HG03439 (cell line): ENCODE measurements around the gene TMEM138.

Experiments
- ATAC-seq: cut with Tn5 transposase; IDR thresholded peaks from one replicate; pipeline ENCODE4 v1.9.1; 2021; ENCODE audit warnings: mild to moderate bottlenecking, moderate library complexity; ENCODE audit not compliant: unreplicated experiment

The TMEM138 gene

DNA sequence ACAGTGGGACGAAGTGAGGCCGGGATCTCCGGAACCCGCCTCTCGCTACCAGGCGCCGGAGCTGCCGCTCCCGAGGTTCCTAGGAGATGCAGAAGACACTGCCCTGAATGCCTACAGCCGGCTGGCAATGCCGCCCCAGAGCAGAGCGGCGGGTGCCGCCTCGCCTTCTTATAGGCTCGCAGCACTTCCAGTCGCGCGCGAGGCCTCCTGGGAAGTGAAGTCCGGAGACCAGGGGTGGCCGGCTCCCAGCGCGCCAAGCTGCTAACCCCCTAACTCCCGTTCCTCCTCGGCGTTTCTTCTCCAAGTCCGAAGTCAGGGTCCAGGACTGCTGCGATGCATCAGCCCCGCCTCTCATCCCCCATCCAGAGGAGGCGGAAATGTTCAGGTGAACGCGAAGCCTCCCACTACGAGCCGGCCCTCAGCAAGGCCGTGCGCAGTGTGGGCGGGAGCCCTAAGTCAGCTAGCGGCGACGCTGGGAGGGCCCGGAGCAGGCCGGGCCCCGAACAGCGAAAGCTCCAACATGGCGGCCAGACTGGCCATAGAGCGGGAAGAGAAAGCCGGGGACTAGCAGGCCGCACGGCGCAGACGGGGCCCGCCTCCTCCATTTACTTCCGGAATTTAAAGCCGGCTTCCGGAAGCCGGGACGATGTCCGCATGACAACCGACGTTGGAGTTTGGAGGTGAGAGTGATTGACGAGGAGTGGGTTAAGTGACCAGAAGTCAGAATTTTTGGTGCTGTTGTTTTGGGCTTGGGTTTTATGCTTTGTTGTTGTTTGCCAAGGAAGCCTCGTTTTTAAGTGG, at the start of gene TMEM138, which contains the start of gene CYB561A3:
Gene TMEM138, plus strand, starts transcription at position 634 of the 801 bp plus-strand sequence. CDS start 2,017 bp downstream, outside the sequence.
Gene CYB561A3, minus strand, starts transcription at position 142 of the 801 bp plus-strand sequence. CDS start 5,169 bp downstream, outside the sequence.
- peak; percentile 80 for ATAC-seq

DNA sequence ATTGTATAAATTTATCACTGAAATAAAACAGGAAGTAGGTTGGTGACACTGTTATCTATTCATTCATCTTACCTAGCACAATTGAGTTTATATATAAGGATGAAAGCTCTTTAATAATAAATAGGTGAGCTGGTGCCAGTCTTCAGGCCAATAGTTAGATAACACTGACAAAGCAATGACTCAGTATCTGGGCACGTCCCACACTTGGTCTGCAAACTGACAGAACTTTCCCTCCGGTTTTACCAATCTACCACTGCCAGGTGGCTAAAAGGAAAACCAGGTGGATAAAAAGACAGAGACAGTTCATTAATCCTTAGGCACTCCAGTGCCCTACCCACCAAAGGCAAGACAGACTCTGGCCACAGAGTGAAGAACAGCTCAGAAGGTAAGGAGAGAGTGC, 46.9 kb upstream of the TMEM138 start:
- no peak for ATAC-seq

DNA sequence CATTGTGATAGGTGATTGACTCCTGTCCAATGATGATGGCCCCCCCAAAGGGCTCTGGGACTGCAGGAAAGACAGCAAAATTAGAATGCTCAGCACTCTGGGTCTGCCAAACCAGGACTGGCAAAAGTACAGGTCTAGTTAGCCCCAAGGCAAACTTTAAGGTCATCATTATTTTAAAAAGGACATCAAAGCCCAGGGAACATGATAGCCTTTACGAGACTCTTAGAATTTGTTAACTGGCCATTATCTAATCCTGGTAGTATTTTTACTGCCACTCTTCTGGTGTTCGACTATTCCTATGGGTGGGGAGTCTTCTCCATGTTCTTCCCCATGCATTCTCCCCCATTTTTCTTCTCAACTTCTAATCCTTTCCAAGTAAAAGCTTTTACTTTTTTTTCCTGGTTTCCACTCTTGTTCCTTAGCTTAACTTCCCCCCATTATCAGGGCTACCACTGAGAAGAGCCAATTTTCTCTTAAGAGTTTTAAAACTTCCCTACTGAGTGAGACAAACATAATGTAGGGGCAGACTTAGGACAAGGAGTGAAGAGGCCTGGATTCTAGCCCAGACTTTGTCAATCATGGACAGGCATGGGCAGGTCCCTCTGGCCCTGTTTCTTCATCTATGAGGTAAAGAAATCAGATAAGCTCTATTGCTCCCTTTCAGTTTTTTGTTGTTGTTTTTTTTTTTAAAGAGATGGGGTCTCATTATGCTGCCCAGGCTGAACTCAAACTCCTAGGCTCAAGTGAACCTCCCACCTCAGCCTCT, 36.3 kb upstream of the TMEM138 start:
- no peak for ATAC-seq

DNA sequence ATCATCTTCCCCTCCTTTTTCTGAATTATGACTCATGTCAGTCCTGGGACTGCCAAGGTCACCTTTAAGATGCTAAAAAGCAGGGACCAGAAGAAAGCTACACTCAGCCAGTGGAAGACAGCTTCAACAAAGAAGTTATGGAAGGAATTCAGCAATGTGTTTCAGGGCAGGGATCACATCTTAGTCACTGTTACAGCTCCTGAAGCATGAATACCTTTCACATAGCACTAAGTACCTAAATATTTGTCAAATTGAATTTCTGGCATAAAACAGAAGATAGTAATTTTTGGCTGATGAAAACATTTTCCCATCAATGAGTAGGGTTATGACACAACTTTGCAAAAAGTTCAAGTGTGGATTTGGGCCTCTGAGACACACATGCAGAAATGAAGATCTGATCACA, 34.5 kb upstream of the TMEM138 start:
- ATAC-seq = no peak

DNA sequence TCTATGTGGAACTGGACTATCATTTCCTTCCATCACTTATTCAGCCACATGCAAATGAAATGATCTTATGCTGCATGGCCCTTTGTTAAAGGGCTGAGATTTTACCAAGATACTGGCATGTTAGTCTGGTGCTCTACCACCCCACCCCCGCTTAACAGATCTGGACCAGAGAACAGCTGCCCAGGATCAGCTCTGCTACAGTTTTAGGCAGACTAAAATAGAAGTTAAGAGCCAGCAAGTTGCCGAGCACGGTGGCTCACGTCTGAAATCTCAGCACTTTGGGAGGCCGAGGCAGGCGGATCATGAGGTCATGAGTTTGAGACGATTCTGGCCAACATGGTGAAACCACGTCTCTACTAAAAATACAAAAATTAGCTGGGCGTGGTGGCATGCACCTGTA, 33.8 kb upstream of the TMEM138 start:
- ATAC-seq = no peak

DNA sequence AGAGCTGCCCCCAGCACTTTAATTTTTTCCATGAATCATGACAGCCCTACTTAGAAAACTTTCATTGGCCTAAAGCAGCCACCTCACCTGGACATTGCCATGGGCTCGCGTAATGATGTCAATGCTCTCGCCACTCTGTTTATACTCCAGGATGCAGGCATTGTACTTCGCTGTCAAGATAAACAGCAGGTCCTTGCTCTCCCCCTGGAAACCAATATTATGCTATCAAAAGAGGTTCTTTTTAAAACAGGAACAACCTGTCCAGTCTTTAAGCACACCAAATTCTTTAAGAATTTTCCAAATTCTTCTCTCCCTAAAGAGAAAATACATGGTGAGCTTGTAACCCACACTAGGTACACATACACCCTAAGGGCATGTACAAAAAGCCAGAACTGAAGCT, 32.3 kb upstream of the TMEM138 start:
- ATAC-seq = no peak

DNA sequence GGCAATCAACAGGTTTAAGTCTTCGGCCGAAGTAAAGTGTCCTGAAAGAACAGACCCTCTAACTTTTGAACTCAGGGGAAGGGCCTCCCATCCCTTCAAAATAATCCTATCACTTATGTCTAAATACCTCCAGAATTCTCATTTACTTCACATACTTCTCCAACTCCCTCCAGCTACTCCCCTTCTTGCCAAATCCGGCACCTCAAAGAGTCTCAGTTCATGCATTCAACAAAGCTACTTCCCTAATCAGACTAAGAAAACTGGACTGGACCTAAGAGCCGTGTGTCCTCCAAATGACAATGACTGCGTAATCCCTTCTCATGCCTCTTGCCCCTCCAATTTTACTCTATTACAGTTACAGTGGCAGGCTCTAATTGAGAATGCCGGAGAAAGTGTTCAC, 30.5 kb upstream of the TMEM138 start:
- ATAC-seq = no peak

DNA sequence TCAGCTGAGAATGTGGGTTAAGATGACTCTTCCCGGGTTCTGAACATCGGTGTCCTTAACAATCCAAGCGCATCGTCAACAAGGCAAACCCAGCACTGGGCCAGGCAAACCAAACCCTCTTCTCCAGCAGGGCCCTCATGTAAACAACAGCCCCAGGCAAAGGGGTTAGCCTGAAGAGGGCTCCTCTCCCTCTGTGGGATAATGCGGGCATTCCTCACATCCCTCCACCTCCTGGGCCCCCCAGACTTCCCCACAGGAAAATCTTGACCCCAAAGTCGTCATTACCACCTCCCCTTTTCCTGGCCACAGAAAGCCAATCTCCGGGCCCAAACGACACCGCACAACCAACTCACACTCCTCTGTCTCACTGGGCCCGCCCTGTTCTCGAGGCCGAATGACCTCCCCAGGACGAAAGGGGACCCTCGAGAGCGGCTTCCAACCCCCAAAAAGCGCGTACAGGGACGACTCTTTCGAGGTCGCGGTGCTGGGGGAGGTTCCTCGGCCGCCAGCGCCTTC, 29.8 kb upstream of the TMEM138 start:
- peak; percentile 11 for ATAC-seq

DNA sequence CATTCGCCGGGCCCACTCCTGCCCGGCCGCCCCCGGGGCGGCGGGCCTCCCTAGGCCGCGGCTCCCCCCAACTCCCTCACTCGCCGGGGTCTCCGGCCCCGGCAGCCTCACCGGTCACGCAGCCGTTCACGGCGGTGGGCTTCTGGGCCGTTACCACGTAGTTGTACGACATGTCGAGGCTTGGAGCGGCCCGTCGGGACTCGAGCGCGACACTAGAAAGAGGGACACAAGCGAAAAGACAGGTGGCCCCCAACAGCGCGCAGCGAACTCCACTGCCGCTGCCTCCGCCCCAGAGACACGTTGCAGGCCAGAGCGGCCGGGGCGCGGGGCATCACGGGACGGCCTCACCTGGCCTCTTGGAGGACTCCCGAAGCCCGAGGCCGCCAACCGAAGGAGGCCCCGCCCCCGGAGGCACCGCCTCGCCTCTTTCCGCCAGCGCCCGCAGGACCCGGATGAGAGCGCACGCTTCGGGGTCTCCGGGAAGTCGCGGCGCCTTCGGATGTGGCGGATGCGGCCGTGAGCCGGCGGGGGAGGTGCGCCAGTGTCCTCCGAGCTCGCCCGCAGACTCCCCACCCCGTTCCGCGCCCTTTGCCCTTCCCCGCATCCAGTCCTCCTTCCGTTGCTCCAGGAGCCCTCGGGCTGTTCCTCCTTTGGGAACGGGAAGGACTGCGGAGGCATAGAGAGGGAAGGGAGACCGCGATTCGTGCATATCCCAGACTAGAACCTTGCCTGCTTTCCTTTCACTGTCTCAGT, 29.2 kb upstream of the TMEM138 start, which contains the start of the genes DDB1 and TKFC:
Gene DDB1, minus strand, starts transcription at position 309 of the 753 bp plus-strand sequence. Its CDS starts 137 bp downstream, at position 172.
Gene TKFC, plus strand, starts transcription at position 432 of the 753 bp plus-strand sequence. CDS start 1,501 bp downstream, outside the sequence.
- peak; percentile 85 for ATAC-seq

DNA sequence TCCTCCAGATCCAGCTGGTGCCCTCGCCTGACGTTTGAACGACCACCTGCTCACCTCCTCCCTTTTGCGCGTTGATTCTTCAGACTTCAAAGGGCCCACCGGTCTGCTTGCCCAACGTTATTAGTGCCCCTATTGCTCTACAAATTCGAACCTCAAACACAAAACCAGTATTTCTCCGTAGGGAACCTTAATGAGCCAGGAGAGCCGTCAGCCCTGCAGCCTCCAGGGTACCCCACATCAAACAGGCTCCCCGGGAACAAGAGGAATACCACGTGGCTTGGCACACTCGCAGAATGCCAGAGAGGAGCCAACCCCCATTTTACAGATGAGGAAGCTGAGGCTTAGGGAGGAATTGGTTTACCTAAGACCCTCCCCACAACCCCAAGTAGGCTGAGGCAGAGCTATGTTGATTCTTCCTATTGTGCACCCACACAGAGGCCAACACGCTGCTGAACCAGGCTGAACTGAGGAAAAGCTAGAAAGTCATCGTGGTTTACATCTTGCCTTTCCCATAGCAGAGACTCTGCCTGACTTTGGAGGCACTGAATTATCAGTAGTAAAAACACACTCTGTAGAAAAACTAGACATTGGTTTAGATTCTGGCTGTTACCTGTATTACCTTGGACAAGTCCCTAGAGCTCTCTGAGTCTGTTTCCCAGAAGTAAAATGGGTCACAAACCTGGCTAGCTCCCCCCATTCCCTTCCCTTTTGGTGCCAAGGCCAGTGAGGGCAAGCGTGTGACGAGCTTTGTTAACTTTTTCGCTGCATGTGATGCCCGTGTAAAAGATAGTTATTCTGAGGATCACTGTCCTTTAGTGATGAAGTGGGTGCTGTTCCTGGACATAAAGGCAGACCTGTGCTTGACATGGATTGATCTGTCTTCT, 28.4 kb upstream of the TMEM138 start:
- ATAC-seq = peak; percentile 4

DNA sequence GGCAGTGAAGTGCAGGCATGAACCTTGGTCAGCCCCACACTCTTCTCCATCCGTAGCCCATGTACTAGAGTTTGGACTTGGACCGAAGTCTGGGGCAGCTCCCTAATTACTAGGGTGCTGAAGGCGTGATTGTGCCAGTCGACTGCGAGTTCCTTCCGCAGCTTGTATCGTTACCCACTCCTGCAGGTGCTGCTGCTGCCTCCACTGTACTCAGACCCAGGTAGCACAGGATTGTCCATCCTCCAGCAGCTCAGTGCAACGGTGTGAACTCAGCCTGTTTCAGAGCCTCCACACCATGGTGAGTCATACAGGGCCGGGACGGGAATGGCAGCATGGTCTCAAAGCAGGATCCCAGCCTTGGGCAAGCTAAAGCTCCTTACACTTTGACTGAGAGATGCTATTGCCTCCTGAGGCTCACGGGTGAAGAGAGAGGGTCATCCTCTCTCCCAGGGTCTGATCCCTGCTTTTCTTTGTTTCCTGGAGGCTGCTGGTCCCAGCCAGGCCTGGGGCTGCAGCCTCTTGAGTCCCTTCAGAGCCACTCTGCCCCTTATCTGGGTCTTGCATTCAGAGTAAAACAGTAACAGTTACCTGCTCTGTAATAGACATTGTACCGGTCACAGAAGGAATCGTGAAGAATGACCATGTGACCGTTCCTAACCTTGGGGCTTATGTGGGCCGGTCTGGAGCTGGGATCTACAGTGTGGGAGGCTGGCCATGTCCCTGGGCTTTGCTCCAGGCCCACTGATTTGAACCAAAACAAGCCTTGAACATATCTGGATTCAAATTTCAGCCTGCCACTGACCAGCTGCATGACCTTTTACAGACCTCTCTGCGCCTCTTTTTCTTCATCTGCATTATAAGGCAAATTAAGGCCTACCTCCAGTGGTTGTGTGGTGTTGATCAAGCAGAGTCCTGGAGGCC, 27.5 kb upstream of the TMEM138 start:
- ATAC-seq = no peak

DNA sequence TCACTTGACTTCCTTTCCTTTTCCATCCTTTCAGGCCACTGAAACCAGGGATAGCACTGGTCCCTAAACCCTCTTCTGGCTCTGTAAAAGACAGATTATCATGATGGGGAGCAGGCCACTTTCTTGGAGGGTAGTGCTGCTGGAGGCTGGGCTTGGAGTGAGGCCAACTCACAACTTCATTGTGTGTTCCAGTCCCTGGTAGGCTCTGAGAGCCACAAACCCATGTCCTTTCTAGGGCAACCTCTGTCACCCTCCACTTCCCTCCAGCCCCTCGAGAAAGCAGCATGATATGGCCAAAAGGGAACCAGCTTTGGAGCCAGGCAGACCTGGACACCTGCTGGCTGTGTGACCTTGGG, 26.8 kb upstream of the TMEM138 start:
- ATAC-seq = no peak

DNA sequence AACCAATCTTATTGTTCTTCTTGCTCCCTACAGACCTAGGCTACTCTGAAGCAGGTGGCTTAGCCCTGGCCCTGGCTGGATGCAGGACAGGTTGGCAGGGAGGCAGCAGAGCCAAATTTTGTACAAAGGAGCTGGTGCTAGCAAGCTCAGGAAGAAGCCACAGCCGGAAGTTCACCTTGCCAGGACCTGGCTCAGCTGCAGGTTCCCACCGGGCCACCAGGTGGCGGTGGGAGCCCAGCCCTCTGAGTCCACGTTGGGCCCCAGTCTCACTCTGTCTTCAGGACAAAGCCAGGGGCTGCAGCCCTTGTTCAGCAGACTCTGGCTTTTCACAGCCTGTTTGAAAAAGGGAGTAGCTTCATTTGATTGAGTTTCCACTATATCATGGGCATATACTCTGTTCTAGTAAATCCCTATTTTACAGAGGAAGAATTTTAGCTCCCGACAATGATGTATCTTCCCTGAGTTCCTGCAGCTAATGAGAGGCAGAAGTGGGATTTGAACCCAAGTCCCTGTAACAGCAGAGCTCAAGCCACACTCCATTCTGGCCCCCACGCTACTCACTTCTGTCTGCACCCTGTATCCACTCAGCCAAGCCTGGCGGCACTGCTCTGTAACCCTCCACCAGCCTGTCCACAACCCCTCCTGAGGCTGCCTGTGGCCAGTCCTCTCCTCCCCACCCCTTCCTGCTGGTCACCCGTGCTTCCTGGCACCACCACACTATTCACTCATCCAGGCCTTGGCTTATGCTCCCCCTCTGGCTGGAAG, 25.8 kb upstream of the TMEM138 start:
- ATAC-seq = peak; percentile 42

DNA sequence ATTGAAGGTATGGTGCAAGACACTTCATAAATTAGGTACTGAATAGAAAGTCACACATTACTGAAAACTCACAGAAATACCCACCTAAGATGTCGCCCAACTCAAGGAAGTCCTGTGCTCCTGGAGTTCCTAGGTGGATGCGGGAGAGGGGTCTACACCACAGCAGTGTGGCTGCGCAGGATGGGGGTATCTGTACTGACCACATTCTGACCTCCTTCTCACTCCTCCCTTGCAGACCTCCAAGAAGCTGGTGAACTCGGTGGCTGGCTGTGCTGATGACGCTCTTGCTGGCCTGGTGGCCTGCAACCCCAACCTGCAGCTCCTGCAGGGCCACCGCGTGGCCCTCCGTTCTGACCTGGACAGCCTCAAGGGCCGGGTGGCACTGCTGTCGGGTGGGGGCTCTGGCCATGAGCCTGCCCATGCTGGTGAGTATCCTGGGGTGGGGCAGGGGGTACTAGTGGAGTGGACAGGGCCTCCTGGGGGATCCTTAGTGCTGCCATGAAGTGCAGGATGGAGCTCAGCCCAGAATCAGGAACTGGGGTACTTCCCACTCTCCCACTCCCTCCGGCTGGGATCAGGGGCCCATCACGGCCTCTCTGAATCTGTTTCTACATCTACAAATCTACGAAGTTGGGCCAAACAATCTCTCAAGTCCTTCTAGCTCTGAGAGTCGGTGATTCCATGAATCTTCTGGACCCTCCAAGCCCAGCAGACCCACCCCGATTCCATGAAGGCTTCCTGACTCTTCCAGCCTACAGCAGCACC, 24.3 kb upstream of the TMEM138 start:
- no peak for ATAC-seq

DNA sequence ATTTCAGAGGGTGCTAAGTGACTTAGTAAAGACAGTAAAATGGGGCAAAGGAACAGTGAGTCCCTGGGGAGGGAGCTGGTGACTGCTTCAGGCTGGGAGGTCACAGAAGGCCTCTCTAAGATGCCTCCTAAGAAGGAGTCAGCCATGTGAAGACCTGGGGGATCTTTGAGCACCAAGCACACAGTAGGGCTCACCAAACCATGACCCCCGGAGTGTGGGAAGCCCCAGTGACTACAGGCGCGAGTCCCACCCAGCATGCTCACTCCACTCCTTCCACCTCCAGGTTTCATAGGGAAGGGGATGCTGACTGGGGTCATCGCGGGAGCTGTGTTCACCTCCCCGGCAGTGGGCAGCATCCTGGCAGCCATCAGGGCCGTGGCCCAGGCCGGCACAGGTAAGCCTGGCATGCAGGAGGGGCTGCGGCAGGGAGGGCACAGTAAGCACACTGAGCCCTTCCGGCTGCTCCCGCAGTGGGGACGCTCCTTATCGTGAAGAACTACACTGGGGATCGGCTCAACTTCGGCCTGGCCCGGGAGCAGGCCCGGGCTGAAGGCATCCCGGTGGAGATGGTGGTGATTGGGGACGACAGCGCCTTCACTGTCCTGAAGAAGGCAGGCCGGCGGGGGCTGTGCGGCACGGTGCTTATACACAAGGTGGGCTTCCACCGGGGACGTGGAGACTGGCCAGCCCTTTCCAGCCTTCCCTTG, 23.2 kb upstream of the TMEM138 start:
- ATAC-seq = no peak

DNA sequence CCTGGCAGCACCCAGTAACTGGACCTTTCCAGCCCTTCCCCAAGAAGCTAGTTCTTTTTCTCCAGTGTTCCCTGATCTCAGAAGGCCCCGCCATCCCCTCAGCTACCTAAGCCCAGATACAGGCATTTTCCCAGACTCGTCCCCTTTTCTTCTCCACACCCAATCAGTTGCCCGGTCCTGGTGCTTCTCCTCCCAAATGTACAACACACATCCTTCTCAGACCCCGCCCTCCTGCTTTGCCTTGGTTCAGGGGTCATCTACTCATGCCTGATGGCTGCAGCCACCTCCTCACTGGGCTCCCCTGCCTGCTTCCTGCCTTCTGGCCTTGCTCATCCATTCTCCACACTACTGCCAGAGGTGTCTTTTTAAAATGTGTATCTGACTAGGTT, 22.7 kb upstream of the TMEM138 start:
- no peak for ATAC-seq

DNA sequence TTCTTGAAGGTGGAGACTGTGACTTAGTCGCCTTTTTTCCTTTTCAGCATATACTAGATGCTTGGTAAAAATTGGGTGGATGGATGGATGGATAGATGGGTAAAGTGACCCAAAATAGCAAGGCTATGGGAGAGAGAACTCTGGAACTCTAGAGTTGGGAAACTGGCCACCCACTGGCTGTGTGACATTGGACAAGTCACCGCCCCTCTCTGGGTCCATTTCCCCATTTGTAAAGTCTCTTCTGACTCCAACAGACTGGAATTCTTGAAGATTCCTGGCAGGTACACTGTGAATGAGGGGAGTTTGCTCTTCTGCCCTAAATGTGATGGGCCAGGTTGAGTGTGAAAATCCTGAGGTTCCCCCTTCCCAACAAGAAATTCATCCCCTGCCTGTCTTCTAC, 21.2 kb upstream of the TMEM138 start:
- no peak for ATAC-seq
